MM.1S (cell line): ENCODE measurements around the gene AMOTL2.

Experiments
- EZH2phosphoT487 ChIP-seq: fragments of 300-600 bp; sonication (generic); IDR thresholded peaks from 2 replicates; pipeline ENCODE4 v1.6.1; 2018; ENCODE audit warnings: antibody characterized with exemption, low read length
- TF ChIP-seq, protein P1 (sequence below): fragments of 300-600 bp; sonication (generic); IDR thresholded peaks from 2 replicates; pipeline ENCODE4 v1.5.1; 2016; ENCODE audit warnings: antibody characterized with exemption, low read length, mixed read lengths

DNA sequence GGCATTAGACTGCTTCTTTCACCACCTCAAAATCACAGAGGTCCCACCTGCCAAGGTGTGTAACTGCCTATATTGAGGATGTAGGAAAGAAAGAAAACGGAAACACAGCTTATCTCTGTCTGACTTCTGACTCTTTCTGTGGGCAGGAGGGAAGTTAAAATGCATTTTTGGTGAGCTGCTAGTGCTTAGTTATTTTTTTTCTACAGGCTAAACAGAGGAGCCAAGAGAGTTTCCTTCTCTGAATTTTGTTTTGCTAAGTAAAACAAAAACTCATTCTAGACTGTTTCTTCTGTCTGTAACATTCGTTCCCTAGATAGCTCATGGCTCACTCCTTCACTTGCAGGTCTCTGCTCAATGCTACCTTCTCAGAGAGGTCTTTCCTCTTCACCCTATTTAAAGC, 18.8 kb upstream of the AMOTL2 start:
- TF ChIP-seq, protein P1, sequence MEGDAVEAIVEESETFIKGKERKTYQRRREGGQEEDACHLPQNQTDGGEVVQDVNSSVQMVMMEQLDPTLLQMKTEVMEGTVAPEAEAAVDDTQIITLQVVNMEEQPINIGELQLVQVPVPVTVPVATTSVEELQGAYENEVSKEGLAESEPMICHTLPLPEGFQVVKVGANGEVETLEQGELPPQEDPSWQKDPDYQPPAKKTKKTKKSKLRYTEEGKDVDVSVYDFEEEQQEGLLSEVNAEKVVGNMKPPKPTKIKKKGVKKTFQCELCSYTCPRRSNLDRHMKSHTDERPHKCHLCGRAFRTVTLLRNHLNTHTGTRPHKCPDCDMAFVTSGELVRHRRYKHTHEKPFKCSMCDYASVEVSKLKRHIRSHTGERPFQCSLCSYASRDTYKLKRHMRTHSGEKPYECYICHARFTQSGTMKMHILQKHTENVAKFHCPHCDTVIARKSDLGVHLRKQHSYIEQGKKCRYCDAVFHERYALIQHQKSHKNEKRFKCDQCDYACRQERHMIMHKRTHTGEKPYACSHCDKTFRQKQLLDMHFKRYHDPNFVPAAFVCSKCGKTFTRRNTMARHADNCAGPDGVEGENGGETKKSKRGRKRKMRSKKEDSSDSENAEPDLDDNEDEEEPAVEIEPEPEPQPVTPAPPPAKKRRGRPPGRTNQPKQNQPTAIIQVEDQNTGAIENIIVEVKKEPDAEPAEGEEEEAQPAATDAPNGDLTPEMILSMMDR: no peak
- no peak for TF ChIP-seq EZH2phosphoT487
